ENCODE data around the gene FABP1.

The FABP1 gene

DNA sequence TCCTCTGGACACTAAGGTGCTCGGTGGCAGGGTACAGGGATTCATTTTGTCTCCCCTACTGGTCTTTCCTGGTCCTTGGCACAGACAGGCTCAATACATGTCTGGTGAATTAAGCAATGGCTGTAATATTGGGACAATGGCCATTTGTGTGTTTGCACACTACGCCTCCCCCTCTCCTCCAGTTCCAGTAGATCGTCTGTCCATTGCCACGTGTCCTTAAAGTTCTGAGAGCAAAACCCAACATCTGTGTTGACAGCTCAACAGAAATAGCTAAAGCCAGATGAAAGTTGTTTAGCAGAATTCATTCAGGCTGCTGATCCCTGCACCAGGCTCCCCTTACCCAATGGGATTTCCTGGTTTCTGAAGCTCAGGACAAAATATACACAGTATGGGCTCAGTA is 9.0 kb upstream of the FABP1 start:
- no peak for FAIRE-seq

DNA sequence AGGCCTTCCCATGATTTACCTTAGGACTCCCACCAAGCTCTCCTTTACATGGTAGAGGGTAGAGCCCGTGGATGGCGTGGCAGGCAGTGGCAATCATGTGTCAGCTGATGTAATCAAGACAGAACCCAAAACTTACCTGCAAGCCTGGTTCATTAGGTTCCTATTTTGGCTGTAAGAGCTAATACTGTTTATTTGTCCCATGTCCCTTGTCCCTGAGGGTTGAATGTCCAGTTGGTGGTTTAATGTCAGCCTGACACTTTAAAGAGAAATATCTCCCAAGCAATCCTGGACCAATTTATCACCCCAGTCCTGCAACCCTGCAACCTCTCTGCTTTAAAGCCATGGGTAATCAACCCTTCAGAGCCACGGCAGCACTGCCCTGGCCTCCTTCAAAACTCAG is 6.0 kb upstream of the FABP1 start:
- FAIRE-seq: no peak

DNA sequence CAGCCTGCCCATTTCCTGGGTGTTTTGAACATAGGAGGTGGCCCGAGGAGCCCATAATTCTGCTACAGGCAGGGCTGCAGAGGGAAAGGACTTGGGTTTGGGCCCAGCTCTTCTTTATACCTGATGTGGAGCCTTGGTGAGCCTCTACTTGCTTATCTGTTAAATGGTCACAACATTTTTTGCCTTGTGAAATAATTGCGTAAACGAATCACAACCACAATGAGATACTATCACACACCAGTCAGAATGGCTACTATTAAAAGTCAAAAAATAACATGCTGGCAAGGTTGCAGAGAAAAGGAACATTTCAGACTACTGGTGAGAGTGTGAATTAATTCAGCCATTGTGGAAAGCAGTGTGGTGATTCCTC is 4.1 kb upstream of the FABP1 start:
- no peak for FAIRE-seq

DNA sequence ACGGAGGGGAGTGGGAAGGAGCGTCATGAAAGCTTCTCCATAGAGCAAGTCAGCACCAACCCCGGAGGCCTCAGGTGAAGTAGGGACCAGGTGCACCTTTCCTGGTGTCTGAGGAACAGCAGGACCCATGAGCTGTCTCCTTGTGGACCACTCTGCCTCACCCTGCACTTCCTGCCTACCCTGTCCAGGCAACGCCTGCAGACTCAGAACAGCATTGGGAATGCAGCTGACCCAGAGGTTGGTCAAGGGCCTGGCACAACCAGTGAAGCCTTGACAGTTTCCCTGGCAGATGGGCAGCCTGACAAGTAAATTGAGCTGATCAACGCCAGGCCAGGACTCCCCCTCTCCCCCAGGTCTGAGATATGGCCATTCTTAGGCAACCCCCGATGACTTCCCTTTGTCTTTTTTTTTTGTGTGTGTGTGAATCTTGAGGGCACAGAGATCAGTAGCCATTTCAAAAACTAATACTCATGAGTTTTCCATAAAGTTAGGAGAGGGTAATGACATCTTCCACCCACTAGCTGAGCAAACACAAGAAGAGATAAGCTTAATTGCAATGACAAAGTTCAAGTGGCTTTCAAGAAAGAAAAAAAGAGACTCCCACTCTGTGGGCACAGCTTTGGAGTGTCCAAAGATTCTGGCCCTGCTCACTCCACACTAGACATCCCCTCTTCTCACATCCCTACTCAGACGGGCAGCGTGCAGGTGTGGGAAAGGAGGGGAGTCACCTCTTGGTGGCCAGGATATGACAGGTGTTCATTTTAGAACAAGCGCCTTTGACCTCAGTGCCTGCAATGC is 3.5 kb upstream of the FABP1 start:
- FAIRE-seq: no peak

DNA sequence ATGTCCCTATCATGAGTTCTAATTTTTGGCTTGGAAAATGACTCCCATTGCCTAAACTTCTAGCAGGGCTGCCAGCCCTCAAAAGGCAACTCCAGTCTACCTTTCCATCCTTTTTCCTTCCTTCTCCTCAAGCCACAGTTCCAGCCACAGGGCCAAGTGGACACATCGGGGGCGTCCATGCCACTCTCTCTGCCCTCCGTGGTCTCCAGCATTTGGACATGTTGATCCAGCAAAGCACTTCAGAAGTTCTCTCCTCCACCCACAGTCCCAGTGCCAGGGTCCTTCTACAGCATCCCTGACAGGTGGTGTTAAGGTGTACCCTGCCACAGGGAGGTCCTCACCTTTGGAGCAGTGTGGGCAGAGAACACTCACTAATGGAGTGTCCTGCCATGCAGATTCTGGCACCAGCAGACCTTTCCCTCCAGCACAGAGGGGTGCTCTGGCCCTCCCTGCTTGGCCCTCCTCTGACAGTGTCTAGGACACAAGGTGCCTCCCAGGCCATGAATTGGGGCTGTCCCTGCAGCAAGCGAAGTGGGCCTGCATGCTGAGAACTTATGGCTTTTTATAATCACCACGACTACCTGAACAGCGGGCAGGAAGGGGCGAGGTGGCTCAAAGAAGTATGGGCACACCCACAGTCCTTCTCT is 1.6 kb upstream of the FABP1 start:
- no peak for FAIRE-seq

DNA sequence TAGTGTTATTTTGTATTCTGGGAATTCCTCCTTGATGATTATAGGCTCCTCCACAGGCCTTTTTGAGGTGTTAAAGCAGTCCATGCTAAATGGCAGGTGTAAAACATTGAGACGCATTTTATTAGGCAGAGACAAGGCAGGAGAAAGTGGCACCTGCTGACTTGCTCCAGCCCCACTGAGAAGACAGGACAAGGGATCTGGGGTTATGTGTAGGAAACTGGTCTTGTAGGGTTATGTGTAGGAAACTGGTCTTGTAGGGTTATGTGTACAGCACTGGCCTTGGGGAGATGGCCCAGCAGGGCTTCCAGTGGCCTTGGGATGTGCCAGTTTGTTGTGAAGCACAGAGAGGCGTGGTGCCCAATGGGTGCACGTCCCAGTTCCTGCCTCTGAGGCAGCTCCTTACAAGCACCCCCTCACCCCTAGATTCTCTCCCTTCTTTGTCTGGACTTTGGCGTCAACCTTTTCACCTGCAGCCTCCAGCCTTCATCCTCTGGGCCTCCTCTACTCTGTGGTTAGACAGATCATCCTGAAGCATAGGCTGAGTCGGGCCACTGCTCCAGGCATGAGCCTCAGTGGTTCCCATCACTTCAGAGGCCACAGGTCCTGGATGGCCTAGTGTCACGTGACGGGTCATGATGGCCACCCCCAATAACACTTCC is 921 bp upstream of the FABP1 start:
- FAIRE-seq: no peak

DNA sequence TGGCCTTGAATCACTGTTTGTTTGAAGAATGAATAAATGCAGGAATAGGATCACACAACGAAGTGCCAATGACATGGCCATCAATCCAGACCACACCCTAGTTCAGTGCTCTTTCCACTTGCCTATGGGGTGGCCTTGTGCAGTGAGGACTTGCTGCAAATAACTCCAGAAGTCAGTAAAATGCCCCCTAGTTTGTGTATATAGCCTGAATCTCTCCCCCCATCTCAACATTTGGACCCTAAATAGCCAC is 299 bp downstream of the FABP1 start:
- no peak for FAIRE-seq

DNA sequence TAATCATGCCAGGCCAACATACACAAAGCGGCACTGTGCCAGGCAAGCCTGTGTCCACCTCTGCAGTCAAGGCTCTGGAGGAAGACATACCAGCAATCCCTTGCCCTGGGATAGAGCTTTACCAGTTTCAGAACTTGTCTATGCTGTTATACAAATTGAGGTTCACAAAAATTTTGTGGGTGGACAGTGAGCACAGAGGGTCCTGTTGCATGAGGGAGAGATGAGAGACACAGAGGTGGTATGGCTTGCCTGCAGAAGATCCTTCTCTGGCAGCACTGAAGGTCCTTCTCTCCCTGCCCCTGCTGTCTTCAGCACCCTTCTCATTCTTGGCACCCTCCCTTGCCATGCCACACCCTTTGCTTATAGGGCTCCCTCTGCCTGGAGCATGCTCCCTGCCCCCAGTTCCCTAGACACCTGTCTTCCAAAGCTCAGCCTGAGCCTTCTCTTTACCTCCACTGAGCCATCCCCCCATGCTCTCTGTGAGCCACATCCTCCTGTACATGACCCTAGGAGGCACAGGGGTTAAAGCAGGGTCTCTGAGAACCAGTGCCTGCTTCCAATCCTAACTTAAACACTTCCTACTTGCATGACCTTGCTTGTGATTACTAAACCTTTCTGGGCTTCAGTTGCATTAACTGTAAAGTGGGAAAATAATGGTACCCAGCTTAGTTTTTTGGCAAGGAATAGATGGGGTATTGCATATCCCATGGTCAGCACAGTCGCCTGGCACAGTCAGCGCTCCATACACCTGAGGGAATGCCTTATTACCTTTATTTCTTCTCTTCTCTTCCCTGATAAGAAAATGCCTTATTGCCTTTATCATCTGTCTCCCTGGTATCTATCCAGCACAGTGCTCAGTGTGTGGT is 857 bp downstream of the FABP1 start:
- no peak for FAIRE-seq

DNA sequence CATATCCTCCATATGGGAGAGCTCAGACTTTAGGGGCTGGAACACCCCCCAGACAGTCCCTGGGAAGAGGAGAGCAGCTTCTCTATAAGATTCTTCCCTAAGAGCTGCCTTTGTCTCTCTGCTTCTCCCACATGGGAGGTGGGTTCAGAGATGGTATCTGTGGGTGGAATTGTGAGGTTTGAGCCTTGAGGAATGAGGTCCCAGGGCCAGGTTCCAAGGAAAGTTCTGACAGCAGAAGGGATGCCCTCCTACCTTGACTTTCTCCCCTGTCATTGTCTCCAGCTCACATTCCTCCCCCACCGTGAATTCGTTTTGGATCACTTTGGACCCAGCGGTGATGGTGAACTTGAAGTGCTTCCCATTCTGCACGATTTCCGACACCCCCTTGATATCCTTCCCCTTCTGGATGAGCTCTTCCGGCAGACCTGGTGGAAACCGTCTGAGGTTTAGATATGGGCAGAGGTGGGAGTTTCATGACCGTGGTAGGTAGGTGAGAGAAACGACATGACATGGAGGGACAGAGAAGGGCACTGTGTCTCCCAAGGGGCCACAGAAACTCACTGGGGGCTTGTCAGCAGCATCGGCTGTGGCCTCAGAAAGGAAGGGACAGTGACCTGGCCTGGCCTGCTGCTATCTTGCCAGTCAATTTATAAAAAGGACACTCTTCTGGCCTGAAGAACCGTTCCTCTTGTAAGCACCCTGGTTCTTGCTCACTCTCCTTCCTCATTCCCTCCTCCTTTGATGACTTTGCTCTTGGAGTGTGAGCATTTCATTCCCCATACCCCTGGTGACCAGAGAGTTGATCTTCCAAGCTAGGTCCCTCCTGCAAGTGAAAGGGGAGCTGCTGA is 1.7 kb downstream of the FABP1 start:
- no peak for FAIRE-seq

DNA sequence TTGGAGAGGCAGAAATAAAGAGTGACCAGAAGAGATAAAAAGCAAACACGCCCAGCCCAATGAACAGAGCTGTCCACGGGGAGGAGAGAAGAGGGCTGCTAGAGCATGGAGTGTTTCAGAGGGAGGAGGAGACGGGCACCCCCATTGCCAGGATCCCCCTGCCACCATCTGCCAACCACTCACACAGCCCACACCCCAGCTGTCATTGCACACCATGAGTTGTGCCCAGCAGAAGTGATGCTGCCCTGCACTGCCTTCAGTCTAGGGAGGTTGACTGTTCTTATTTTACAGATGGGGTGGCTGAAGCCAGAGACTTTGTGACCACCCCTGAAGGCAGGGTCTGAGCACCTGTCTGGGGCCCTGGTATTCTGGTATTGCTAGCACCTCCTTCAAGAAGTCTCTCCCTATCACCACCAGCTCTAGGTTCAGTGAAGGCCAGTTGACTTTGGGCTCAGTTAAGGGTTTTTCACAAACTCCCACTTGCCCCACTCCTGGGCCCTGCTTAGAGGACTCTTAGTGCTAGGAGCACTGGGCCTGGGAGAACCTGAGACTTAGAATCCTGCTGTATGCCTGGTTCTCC is 2.4 kb downstream of the FABP1 start:
- no peak for FAIRE-seq

DNA sequence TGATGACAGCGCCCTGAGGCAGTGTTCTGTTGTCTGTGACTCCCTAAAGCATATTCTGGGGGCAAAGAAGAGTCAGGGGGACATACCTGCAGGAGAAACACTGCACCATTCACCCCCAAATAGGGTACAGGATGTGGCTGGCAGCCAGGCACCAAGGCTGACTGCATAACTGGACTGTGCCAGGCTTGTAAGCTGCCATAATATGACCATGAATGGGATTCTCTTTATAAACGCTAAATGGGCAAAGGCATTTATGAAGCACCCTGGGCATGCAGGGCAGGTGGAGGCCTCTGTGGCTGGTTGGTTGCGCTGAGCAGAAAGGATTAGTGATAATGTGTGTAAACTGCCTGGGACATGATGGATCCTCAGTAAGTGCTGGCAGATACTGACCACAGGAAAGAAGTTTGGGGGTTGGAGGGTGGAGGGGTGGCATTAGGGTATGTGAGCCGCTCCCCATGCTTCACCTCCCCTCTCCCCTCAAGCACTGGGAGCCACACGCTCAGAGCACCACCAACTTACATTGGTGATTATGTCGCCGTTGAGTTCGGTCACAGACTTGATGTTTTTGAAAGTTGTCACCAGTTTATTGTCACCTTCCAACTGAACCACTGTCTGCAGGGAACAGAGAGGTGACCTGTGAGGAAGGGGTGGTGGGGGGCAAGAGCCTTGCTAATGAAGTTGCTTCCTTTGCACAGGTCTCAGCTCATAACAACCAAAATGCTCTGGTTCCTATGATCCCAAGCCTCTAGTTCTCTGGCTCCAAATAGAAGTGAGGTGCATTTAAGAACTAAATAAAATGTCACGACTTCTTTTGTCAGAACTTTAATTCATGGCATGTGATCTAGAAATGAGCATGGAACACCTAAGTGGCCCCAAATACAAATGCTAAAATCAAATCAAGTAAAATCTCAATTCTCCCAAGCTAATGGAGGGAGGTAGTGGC is 3.6 kb downstream of the FABP1 start:
- FAIRE-seq: no peak

DNA sequence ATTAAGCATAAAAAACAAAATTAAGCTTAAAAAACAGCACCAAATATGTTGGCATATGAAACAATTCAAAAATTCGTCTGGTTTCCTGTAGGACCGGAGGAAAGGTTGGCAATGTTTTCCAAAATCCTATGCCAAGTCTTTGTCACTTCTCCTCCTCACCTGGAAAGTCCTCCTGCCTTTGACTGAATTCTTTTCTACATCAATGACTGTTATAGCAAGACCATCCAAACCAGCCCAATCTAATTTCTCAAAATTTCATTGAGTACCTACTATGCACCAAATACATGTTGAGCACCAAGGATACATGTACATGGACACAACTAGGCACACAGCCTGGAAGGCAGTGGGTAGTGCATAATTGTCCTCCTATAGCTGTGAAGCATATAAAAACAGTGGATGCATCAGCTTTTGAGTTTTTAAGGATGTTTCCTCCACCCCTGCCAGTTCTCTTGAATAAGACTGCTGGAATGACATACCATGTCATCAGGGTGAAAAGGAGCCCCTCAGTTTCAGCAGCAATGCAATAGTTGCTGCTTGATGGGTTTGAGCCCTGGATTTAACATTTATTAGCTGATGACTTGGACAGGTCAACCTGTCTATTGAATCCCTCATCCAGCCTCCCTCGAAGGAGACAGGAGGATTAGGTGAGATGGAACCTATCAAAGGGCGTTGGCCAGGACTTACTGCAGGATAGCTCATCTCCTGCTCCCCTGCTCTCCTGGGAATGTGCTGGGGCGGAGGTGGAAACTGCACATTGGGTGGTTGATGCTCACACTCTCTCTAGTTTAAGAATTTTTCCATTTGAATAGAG is 4.5 kb downstream of the FABP1 start:
- FAIRE-seq: no peak

DNA sequence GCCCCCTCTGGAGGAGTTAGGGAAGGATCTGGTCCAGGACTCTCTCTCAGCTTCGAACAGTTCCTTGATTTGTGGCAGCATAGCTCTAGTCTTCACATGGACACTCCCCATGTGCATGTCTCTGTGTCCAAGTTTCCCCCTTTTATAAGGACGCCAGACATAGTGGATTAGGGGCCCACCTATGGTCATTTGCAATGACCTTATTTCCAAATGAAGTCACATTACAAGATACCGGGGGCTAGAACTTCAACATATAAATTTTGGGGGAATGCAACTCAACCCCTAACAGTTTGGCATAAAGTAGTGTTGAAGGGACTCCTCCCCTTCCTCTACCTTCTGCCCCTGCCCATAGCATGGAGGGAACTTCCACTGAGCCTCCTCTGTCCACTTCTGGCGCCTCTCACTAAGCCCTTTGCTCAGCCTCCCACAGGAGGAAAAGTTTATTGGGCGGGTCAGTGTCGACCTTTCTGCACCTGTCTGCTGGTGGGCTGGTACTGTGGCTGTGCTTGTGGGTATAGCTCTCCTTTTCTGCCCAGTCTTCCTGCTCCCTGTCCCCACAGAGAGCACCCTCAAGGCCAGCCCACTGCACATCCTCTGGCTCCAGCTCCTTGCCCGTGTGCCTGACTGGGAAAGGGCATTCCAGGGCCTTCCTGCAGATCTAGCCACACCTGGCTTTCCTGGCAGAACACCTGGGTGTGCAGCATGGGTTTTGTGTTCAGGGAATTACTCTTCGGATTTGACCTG is 5.5 kb downstream of the FABP1 start:
- FAIRE-seq: no peak

DNA sequence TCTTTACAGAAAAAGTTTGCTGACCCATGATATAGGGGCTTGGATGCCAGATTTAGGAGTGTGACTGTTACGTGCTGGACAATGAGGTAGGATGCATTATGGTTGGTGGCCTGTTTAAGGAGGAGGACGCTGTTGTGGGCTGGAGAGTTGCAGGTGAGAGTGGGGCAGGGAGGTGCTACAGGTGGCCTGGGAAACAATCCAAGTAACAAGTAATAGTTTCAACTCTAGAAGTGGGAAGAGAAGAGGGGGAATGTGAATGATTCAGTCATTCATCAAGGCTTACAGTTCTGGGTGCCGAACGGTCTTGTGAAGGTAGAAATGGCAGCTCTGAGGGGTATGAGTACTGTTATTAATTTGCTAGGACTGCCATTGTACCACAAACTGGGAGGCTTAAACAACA is 6.2 kb downstream of the FABP1 start:
- no peak for FAIRE-seq

DNA sequence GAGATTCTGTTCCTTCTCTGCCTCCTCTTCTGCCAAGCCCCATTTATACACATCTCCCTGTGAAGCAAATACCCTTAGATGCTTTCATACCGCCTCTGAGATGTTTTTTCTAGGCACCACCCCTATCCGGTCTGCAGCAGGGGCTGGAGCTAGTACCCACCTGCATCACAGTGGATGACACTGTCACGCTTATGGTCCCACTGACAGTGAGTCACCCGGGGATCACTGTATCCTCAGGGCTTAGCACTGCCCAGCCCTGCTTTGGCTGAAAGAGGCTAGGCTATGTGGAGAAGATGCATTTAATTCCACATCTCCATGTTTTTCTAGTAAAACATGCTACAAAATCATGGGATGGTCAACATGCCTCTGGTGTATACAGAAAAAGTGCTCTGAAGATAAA is 9.9 kb downstream of the FABP1 start:
- FAIRE-seq: no peak

DNA sequence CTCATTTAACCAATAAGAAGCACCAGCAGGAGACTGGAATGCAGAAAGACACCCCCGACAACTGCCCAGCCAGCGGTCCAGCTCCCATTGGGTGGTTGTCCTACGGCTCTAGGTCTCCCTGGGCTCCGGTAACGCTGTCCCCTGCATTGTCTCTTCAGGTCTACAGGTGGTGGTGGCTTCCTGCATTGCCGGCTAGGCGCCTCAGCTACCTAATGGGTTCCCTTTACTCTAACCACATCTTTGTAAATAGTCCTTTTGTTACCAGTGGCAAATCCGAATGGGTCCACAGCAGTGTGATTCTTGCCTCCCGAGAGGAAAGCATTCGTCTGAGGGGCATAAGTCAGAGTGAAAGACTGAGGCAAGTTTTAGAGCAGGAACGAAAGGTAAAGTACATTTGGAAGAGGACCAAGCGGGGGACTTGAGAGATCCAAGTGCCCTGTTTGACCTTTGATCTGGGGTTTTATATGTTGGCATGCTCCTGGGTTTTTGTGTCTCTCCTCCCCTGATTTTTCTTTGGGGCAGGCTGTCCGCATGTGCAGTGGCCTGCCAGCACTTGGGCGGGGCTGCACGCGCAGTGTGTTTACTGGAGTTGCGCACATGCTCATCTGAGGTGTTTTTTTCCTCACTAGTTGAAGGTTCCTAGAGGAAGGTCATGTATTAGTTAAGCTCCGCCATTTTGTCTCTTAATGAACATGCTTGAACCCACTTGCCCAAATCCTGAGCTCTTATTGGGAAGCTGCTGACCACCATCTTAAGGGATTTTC is 11.0 kb downstream of the FABP1 start:
- no peak for FAIRE-seq

DNA sequence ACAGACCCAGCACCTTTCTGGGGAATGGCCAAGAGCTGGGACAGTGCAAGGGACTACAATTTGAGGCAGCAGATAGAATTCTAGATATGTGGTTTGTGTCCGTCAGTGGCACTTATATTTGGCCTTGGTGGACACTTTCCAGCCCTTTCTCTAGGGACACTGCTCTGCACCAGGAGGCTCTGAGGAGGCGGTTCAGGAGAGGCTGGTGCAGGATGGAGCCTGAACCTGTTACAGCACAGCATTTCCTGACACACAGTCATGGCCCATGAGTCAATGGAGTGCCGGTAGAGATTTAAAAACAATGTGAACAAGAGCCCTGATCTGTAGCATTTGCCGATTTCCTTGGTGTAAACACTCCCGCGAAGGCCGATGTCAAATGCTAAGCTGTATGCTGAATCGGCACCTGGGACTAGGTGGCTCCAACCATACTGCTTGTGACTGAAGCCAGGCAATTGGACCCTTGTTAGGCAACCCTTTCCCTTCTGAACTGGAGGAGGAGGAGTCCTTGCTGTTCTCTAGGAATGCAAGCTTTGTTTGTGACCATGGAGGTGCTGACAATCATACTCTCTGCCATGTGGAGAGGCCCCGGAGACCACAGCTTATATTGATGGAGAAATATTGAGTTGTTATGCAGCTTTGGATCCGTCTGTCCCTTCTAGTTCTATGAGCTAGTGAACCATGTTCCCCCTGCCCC is 11.9 kb downstream of the FABP1 start:
- FAIRE-seq: no peak

DNA sequence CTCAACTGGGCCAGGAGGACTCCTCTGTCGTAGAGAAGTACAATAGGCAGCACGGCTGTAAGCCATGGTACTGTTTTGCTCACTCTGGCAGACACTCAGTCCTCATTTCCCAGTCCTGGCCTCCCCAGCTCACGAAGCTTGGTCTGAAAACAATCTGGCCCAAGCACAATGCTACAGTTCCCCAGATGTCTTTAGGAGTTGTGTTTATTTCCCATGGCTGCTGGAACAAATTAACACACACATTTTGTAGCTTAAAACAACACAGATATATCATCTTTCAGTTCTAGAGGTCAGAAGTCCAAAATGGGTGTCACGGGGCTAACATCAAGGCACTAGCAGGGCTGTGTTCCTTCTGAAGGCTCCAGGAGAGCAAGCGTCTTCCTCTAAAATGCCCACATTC is 13.0 kb downstream of the FABP1 start:
- FAIRE-seq: no peak
